Activated T-cell treated with anti-CD3 and anti-CD28 coated beads, Interleukin-2, amount 50 U/mL, for 4 hours (primary cell): Measurements from ENCODE around the gene ERVH48-1. TPM values are rescaled to one million over a fixed set of nuclear protein-coding genes. Genes with fewer than 3 reads are reported as not detected.
"Not testable (repeated sequence)": the region's sequence is repeated elsewhere in the genome, so short reads cannot be mapped to it uniquely, and the experiment has no call there.

Source experiments
- ATAC-seq, 2 donors: fragments of 200-7000 bp; cut with Tn5 transposase; one replicate each; pipeline ENCODE4 v1.10.0; 2021
- DNase-seq: peaks from one replicate; pipeline ENCODE4 v3.0.0-alpha.2; 2020
- H3K27me3 Mint-ChIP-seq: one replicate; pipeline ENCODE4 v1.8.0; 2021; ENCODE audit warnings: low read depth, mixed read lengths
- H3K36me3 Mint-ChIP-seq: one replicate; pipeline ENCODE4 v1.8.0; 2022; ENCODE audit warnings: mixed read lengths; ENCODE audit not compliant: insufficient read depth
- H3K4me1 Mint-ChIP-seq: one replicate; pipeline ENCODE4 v1.8.0; 2021; ENCODE audit warnings: low read depth, mixed read lengths
- H3K4me3 Mint-ChIP-seq: one replicate; pipeline ENCODE4 v1.8.0; 2021; ENCODE audit warnings: mild to moderate bottlenecking, moderate library complexity, mixed read lengths
- H3K9me3 Mint-ChIP-seq: one replicate; pipeline ENCODE4 v1.8.0; 2021; ENCODE audit warnings: mixed read lengths
- total RNA-seq, 3 donors: library from RNA; stranded (reverse); gene quantifications; one replicate each; pipeline ENCODE4 v1.2.1, GENCODE V29; 2021

The ERVH48-1 gene
- not detected for total RNA-seq

GRCh38 chr21:42925114-42925926 is at the start of gene ERVH48-1:
ERVH48-1 (minus strand) TSS chr21:42925630; CDS start chr21:42919006, 6,624 bp downstream.
- no peak for DNase-seq
- ATAC-seq: no peak
- Mint-ChIP-seq H3K27me3 (no peaks in the 10 kb centered on the region), H3K36me3 (no peaks in the 10 kb centered on the region), H3K9me3 (no peaks in the 10 kb centered on the region), H3K4me3 (no peak within 1 kb of the TSS), H3K4me1 (peaks cover 17% of the 10 kb centered on the region)

- Mint-ChIP-seq H3K36me3 (peaks cover 7% of the 10 kb centered on the region), H3K4me1 (peaks cover 30% of the 10 kb centered on the region), H3K4me3 (peak within 1 kb of the TSS; percentile 88), H3K9me3 (no peaks in the 10 kb centered on the region), H3K27me3 (no peaks in the 10 kb centered on the region)
- peak; percentile 99 for DNase-seq
- ATAC-seq: peak; percentile 88 to 90
These were observed 48.8 kb upstream of the ERVH48-1 start, which contains the start of gene PKNOX1 for GRCh38 chr21:42973991-42974831. PKNOX1 (plus strand) TSS chr21:42974562; CDS start chr21:43004382, 29,820 bp downstream.

GRCh38 chr21:42973309-42973990 is 48.0 kb upstream of the ERVH48-1 start:
- no peak for DNase-seq
- H3K4me3 Mint-ChIP-seq: peak overlapping the region; percentile 71
- H3K9me3 Mint-ChIP-seq: no peaks in the 10 kb centered on the region
- H3K27me3 Mint-ChIP-seq: no peaks in the 10 kb centered on the region
- no peak for ATAC-seq
- H3K36me3 Mint-ChIP-seq: peaks cover 4% of the 10 kb centered on the region
- H3K4me1 Mint-ChIP-seq: peaks cover 27% of the 10 kb centered on the region

- no peaks in the 10 kb centered on the region for H3K27me3 Mint-ChIP-seq
- H3K4me1 Mint-ChIP-seq: peaks cover 16% of the 10 kb centered on the region
- peaks cover 3% of the 10 kb centered on the region for H3K36me3 Mint-ChIP-seq
- no peak overlapping the region for H3K4me3 Mint-ChIP-seq
- ATAC-seq (no peak), DNase-seq (no peak)
- H3K9me3 Mint-ChIP-seq: no peaks in the 10 kb centered on the region
These were observed 46.5 kb upstream of the ERVH48-1 start for GRCh38 chr21:42971897-42972275.

- peaks cover 8% of the 10 kb centered on the region for H3K4me1 Mint-ChIP-seq
These were observed 45.7 kb upstream of the ERVH48-1 start for GRCh38 chr21:42970946-42971653.

GRCh38 chr21:42969193-42969600 is 43.8 kb upstream of the ERVH48-1 start:
- no peak overlapping the region for H3K4me3 Mint-ChIP-seq
- H3K9me3 Mint-ChIP-seq: no peaks in the 10 kb centered on the region
- peaks cover 4% of the 10 kb centered on the region for H3K4me1 Mint-ChIP-seq
- DNase-seq (no peak), ATAC-seq (no peak)
- no peaks in the 10 kb centered on the region for H3K36me3 Mint-ChIP-seq
- H3K27me3 Mint-ChIP-seq: no peaks in the 10 kb centered on the region

More at GRCh38 chr21:42970946-42971653, 45.7 kb upstream of the ERVH48-1 start:
- Mint-ChIP-seq H3K4me3 (no peak overlapping the region), H3K9me3 (no peaks in the 10 kb centered on the region), H3K36me3 (no peaks in the 10 kb centered on the region), H3K27me3 (no peaks in the 10 kb centered on the region)
- DNase-seq (no peak), ATAC-seq (no peak)

GRCh38 chr21:42967616-42968015 is 42.2 kb upstream of the ERVH48-1 start:
- not testable (repeated sequence) for H3K36me3 Mint-ChIP-seq, H3K4me1 Mint-ChIP-seq, H3K4me3 Mint-ChIP-seq, H3K27me3 Mint-ChIP-seq, ATAC-seq, H3K9me3 Mint-ChIP-seq, DNase-seq

GRCh38 chr21:42965211-42965560 is 39.8 kb upstream of the ERVH48-1 start:
- H3K27me3 Mint-ChIP-seq: no peaks in the 10 kb centered on the region
- DNase-seq (no peak), ATAC-seq (no peak)
- H3K9me3 Mint-ChIP-seq: no peaks in the 10 kb centered on the region
- H3K4me1 Mint-ChIP-seq: no peaks in the 10 kb centered on the region
- no peaks in the 10 kb centered on the region for H3K36me3 Mint-ChIP-seq
- H3K4me3 Mint-ChIP-seq: no peak overlapping the region

GRCh38 chr21:42964546-42965210 is 39.2 kb upstream of the ERVH48-1 start:
- H3K36me3 Mint-ChIP-seq: no peaks in the 10 kb centered on the region
- H3K9me3 Mint-ChIP-seq: no peaks in the 10 kb centered on the region
- ATAC-seq: no peak
- no peak for DNase-seq
- no peaks in the 10 kb centered on the region for H3K27me3 Mint-ChIP-seq
- H3K4me3 Mint-ChIP-seq: no peak overlapping the region
- no peaks in the 10 kb centered on the region for H3K4me1 Mint-ChIP-seq

- H3K27me3 Mint-ChIP-seq: no peaks in the 10 kb centered on the region
- no peaks in the 10 kb centered on the region for H3K9me3 Mint-ChIP-seq
- no peak overlapping the region for H3K4me3 Mint-ChIP-seq
- DNase-seq (no peak), ATAC-seq (no peak)
- no peaks in the 10 kb centered on the region for H3K4me1 Mint-ChIP-seq
- no peaks in the 10 kb centered on the region for H3K36me3 Mint-ChIP-seq
These were observed 38.7 kb upstream of the ERVH48-1 start for GRCh38 chr21:42964086-42964485.

GRCh38 chr21:42962380-42963007 is 37.1 kb upstream of the ERVH48-1 start:
- peaks cover 3% of the 10 kb centered on the region for H3K4me1 Mint-ChIP-seq
- ATAC-seq (no peak), DNase-seq (no peak)
- H3K9me3 Mint-ChIP-seq: no peaks in the 10 kb centered on the region
- no peaks in the 10 kb centered on the region for H3K27me3 Mint-ChIP-seq
- H3K4me3 Mint-ChIP-seq: no peak overlapping the region
- no peaks in the 10 kb centered on the region for H3K36me3 Mint-ChIP-seq

GRCh38 chr21:42959728-42960127 is 34.3 kb upstream of the ERVH48-1 start:
- ATAC-seq: no peak
- Mint-ChIP-seq H3K9me3 (no peaks in the 10 kb centered on the region), H3K4me1 (peaks cover 3% of the 10 kb centered on the region), H3K36me3 (no peaks in the 10 kb centered on the region), H3K4me3 (no peak overlapping the region), H3K27me3 (no peaks in the 10 kb centered on the region)
- no peak for DNase-seq

- H3K9me3 Mint-ChIP-seq, H3K4me3 Mint-ChIP-seq, H3K27me3 Mint-ChIP-seq, ATAC-seq, H3K36me3 Mint-ChIP-seq, DNase-seq, H3K4me1 Mint-ChIP-seq: not testable (repeated sequence)
These were observed 32.7 kb upstream of the ERVH48-1 start for GRCh38 chr21:42958122-42958521.
